COR-L47 (cell line): Measurements from ENCODE around the gene USHBP1.

Experiments
- DNase-seq: peaks from one replicate; lab custom pipeline; 2025; lab: John Stamatoyannopoulos, UW

Gene USHBP1

DNA sequence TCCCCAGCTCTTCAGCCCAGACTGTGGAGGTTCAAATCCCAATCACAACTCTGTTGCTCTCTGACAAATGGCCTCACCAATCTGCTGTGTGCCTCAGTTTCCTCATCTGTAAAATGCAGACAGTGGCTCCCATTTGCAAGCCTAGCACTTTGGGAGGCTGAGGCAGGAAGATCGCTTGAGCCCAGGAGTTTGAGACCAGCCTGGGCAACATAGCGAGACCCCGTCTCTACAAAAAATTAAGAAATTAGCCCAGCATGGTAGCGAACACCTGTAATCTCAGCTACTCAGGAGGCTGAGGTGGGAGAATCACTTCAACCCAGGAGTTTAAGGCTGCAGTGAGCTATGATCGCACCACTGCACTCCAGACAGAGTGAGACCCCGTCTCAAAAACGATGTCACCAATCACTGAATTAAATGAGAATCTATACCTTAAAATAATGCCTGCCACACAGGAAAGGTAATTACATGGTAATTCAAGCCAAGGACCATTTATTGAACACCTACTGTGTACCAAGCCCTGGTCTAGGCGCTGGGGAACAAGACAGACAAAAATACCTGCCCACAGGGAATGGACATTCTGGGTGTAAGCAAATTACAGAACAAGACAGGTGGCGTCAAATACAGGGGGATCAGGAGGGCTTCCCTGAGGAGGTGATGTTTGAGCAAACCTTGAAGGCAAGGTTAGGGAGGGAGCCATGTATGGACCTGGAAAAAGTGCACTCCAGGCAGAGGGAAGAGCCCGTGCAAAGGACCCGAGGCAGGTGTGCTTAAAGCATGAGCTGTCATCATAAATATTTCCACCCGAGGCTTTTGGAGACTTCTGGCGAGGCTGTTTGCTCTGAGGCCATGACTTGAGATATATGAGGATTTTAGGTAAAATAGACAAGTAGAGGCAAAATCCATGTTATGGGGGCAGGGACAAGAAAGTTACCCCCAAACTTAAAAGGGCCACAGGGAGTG, 26.5 kb downstream of the USHBP1 start:
- DNase-seq = no peak

DNA sequence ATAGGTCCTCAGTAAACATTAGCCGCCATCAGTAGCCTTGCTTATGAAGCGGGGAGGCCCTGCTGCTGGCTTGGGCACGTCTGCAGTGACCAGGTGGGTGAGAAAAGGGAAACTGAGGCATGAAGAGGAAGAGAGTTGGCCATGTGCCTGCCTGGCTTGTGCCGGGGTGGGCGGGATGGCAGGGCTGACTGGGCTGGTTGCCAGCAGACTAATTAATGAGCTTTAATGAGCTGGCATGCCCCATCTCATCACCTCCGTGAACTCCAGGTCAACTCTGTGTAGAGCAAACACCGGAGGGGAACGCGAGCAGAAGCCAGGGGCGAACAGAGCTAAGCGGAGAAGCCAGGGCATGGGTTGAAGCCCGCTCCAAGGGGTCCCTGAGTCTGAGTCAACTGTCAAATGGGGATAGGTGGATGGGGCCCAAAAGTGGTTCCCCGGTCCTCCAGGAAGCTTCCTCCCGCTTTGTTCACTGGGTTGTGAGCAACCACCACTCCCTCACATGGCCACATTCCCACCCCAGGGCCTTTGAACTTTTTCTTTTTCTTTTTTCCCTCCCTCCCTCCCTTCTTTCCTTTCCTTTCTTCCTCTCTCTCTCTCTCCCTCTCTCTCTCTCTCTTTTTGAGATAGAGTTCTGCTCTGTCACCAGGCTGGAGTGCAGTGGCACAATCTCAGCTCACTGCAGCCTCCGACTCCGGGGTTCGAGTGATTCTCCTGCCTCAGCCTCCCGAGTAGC, 27.6 kb downstream of the USHBP1 start:
- DNase-seq = no peak

DNA sequence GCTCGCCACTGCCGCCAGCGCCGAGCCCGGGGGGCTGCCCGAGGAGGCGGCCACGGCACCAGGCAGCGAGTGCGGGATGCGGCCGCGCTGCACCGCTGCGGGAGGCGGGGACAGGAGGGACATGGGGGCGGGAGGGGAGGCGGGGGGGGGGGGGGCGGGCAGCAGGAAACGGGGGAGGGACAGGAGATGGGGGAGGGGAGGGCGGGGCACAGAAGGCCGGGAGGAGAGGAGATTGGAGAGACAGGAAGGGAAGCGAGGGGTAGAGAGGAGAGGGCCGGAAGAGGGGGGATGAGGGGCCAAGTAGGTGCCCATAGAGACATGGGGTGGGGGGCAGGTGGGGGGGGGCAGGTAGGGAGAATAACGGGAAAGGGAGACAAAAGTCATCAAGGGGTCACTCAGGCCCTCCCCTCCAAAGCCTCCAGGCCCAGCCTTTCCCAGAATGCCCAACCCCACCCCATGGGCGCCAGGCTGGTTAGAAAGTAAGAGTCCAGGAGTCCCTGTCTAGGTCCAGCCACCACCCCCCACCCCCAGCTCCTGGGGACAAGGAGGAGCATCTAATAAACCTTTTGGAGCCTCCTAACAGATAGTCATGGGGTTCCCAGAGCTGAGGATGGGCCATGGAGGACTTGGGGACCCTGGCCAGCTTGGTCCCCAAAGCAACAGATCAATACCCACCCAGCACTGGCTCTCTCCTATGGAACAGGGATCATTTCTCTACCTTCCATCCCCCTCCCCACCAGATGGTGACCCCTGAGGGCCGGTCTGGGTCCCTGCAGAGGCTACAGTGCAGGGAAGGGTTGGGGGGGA, 28.4 kb downstream of the USHBP1 start:
- DNase-seq = peak; percentile 69

DNA sequence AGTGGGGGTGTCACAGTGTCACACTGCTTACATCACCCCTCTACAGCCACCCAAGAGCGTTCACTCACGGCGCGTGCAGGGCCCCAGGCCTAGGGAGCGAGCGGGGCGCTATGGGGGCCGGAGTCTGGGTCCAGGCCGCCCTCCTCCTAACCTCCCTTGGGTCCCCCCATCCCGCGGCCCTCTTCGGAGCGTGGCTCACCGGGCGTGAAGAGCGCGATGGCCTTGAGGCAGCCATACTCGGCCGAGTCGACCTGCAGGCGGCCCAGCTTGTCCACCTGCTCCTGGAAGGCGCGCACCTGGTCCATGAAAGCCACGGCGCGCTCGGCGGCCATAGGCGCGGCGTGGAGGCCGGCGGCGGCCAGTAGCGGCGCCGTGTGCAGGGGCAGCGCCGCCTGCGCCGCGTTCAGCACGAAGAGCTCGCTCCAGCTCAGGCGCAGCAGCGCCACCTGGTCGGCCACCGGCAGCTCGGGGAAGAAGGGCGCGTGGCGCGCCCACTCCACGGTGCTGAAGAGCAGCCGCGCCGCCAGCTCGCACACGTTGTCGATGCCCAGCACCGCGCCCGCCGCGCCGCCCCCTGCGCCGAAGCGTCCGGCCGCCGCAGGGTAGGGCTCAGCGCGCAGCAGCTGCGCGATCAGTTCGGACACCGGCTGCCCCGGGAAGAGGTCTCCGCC, 29.1 kb downstream of the USHBP1 start:
- peak; percentile 77 for DNase-seq

DNA sequence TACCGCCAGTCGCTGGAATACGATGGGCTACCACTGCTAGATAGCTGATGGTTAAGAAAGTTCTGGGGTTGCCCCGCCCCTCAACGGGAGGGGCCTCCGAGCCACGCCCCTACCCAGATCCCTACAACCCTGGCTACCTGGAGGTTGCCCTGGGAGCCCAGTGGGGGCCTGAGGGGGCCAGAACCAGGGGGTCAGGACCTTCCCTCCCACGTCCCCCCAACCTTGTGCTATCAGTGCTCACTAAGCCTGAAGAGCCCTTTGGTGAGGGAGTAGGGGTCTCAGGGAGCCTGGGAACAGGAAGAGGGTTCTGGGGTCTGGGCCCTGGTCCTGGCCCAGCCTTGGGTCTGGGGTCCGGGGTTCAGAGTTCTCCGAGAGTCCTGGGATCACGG, 29.6 kb downstream of the USHBP1 start:
- peak; percentile 43 for DNase-seq

DNA sequence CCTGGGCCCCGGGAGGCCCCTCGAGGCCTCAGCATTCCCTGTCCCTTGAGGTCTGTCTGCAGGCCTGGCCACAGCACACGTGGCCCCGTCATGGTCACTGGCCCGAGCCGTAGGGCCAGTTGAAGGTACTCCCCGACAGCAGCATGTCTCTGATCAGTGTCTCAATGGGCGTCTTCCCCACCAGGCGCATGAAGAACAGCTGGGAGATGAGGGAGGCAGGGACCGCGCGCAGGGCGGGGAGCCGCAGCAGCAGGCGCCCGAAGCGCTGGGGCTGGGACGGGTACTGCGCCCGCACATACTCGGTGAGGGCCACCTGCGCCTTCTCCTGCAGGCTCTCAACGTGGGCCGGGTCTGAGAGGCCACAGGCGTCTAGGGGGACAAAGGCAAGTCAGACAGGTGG, 32.3 kb downstream of the USHBP1 start:
- DNase-seq = no peak

DNA sequence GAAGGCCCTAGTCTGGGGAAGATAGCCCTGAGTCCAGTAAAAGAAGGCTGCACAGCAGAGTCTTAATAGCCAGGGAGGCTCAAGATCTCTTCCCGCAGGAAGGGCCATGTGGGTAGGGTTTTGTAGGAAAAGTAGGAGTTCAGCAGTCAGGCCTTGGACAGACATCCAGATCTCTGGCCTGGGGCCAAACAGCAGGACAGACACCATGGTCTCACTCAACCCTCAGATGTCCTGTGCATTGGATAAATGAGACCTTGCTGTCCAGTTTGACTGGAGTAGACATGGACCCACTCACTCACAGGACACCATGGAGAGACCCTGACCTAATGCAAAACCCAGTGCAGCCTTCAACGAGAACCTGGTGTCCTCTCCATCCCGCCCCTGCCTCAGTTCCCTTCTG, 34.7 kb downstream of the USHBP1 start:
- DNase-seq = no peak

DNA sequence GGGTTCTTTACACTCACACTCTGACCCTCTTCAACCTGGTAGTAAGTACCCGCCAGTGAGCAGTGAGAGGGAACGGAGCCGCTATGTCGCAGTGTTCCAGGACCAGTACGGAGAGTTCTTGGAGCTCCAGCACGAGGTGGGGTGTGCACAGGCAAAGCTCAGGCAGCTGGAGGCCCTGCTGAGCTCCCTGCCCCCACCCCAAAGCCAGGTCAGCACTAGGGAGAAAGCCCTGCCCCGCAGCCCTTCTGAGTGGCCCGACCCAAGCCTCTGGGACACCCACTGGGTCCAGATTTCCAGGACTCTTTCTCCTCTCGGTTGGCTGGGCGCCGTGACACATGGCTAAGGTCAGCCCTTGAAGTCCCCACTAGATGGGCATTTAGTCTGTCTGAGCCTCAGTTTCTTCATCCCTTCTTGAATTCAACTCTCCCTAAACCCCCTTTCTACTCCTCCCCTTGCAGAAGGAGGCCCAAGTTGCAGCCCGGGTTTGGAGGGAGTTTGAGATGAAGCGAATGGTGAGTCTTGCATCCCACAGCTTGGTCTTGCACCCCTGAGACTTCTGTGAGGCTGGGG, 36.7 kb downstream of the USHBP1 start:
- DNase-seq = no peak

DNA sequence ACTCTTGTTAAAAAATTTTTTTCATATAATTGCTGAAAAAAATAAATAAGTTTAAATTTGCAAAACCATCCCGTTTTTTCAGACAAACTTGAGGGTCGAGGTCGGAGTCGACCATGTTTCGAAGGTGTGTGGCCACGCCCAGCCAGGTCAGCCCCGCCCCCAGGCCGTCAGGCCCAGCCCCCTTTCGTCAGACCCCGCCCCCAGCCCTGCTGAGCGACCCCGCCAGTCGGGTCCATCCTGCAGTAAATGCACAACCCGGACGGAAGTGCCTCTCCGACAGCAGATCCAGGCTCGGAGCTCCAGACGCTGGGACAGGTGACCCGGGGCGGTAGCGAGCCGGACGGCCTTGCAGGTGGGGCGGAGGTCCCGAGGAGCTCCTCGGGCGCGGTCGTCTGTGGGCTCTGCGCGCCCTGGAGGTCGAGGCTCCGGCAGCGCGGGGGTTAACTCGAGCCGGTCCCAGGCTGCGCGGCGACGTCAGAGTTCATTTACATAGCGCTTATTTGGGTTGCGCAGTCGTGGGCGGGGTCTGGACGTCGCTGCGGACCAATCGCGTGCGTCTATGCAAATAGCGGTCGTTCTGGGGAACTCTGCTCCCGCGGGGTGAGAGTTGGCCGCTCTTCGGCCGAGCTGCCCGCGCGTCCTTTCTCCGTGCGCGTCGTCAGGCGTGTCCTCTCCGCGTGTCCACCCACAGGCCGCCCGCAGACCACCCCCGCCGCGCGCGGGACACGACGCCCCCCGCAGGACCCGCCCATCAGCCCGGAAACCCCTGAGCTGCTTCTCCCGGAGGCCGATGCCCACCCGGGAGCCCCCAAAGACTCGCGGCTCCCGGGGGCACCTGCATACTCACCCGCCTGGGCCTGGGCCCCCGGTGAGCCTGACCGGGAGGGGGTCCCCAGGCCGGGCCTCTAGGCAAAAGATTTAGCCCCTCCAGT, 38.3 kb downstream of the USHBP1 start, which contains the start of gene OCEL1:
OCEL1 (plus strand) TSS at position 225 of the 932 bp plus-strand sequence; CDS start at position 247, 22 bp downstream.
- peak; percentile 97 for DNase-seq

DNA sequence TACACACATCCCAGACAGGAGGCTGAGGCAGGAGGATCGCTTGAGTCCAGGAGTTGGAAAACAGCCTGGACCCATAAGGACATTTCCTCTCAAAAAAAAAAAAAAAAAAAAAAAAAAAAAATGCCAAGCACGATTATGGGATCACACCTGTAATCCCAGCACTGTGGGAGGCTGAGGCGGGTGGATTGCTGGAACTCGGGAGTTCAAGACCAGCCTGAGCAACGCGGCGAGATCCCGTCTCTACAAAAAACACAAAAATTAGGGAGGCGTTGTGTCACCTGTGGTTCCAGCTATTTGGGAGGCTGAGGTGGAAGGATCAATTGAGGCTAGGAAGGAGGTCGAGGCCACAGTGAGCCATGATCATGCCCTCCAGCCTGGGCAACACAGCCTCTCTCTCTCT, 39.5 kb downstream of the USHBP1 start:
- no peak for DNase-seq

DNA sequence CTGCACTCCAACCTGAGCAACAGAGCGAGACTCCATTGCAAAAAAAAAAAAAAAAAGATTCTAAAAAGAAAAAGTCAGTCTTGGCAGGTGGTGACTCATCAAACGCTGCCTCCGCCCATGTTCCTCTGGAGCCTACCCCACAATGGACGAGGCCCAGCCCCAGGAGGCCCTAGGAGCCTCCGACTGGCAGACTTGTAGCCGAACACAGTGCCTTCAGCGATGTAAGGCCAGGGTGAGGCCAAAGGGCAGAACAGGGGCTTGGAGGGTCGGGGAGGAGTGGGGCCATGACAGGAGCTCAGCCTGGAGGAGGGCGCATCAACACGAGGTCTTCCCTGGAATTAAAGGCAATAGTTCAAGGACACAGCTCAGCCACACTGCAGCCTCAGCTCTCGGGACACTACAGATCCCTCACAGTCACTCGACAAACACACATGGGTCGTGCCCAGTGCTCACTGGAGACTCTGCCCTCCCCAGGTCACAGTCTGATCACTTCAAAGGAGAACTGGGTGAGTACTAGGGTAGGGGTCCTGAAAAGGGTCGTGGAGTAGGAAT, 44.3 kb downstream of the USHBP1 start:
- no peak for DNase-seq

DNA sequence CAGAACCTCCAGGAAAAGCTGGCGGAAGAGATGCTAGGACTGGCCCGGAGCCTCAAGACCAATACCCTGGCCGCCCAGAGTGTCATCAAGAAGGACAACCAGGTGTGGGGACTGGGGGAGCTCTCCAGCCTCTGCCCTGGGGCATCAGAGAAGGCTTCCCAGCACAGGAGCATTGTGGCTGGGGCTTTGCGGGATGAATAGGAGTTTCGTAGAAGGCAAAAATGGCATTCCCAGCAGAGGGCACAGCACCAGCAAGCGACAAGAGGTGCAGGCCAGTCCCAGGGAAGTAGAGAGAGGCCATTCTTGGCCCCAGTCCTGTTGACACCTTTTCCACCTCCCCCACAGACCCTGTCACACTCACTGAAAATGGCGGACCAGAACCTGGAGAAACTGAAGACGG, 45.3 kb downstream of the USHBP1 start:
- DNase-seq = no peak

DNA sequence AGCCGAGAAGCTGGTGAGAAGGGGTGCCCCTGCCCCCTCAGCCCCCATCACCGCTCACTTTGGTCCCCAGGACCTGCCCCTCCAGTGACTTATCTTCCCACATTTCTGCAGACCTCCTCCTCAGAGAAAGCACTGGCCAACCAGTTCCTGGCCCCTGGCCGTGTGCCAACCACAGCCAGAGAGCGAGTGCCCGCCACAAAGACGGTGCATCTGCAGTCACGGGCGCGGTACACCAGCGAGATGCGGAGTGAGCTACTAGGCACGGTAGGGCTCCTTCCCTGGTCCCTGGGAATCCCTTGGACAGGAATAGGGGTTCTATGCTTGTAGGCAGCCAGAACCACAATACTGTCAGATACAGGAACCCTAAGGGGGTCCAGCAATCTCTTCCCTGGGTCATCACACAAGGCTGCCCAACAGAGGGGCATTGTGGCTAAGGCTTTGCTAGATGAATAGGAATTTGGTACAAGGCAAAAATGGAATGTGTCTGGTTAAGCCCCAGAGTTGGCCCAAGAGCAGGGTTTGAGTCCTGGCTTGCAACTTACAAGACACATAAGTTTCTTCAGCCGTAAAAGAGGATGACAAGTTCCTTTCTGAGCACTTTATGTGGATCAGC, 48.4 kb downstream of the USHBP1 start:
- DNase-seq = no peak

DNA sequence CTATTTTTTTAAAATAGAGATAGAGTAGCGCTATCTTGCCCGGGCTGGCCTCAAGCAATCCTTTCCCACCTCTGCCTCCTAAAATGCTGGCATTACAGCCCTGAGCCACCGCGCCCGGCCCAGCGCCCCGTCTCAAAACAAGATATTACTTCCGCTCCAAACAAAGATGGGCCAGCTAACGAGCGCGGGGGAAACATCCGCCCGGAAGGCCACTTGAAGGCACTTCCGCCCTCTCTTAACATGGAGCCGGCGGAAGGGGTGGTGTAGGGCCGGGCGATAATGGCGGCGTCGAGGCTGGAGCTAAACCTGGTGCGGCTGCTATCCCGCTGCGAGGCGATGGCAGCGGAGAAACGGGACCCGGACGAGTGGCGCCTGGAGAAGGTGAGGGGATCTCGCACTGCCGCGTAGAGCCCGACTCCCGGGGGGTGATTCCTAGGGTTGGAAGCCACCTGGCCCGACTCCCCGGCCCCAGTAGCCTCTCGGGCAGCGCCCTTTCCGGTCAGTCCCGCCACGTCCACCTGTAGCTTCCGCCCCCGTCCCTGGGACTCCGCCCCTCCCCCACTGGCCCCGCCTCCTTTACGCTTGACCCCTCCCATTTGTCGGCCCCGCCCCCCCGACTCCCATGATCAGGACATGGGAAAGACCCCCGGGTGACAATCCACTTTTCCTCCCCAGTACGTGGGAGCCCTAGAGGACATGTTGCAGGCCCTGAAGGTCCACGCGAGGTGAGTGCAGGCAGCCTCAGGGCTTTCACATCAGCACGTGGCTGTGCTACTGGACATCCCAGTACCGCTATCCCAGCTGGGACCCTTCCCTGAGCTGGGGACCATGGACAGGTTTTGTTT, 49.2 kb downstream of the USHBP1 start, which contains the start of gene USE1:
USE1 (plus strand) TSS at position 231 of the 845 bp plus-strand sequence; CDS start at position 280, 49 bp downstream.
- peak; percentile 95 for DNase-seq

DNA sequence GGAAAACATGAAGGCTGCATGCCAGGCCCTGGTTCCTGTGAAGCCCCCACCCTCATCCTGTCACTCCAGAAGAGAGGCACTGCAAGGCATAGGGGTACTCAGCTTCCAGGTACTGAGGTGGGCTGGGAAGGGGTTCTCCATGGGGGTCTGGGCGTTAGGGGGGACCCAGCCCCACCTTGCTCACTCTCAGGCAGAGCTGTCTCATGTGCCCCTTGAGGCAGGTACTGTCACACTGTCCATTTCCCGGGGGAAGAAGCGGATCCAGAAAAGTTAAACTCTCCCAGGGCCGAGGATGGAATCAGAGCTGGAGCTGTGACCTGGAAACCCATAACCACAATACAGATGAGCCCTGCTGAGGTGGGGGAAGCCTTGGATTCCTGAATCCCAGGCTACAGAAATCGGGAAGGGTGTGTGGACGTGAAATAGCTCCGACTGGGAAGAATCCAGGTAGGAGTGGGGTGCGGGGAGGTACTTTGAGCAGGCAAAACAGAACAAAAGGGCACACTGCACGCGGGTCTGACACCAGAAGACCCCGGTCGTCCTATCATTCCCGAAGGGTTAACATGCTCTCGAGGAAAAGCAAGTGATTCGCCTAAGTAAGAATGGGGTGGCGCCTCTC, 49.9 kb downstream of the USHBP1 start:
- peak; percentile 39 for DNase-seq

DNA sequence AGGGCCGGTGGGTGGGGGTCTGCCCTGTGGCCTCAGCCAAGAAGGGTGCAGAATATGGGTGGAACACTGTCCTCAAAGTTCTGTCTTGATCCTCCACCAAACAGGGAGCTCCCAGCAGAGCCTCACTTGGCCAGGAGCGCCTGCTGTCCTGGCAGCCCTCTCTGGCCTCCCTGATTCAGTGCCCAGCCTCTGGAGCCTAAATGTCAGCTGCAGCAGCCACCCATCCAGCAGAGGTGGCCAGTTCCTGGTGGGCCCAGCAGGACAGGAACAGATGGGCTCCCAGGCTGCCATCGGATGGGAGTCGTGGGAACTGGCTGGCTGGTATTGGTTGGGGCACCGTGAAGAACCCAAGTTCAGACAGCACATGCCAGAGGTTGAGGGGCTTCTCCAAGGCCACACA, 51.2 kb downstream of the USHBP1 start:
- DNase-seq = no peak

DNA sequence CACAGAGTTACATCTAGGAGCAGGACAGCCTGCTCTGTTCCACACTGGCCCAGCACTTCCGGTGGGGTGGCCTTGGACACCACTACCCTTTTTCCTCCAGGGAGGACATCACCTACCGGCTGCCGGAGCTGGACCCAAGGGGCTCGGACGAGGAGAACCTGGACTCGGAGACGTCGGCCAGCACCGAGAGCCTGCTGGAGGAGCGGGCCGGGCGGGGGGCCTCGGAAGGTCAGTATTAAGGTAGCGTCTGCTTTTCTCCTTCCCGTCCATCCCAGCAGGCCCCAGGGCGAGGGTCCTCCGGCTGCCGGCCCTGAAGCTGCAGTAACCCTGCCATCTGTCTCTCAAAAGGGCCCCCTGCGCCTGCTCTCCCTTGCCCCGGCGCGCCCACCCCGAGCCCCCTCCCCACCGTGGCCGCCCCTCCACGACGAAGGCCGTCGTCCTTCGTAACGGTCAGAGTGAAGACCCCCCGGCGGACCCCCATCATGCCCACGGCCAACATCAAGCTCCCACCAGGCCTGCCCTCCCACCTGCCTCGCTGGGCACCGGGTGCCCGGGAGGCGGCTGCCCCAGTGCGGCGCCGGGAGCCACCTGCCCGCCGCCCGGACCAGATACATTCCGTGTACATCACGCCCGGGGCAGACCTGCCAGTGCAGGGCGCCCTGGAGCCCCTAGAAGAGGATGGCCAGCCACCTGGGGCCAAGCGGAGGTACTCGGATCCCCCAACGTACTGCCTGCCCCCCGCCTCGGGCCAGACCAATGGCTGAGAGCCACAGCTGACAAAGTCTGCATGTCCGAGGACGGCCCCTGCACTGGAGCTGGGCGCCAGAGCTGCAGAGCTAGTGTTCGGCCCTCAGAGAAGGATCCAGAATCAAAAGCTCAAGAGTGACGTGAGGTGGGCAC, 52.7 kb downstream of the USHBP1 start:
- no peak for DNase-seq
